Raji (cell line): ENCODE data around the gene SLC27A3.

Experiments
- POLR2A ChIP-seq: IDR thresholded peaks from 2 replicates; pipeline ENCODE4 v1.6.1; 2011; ENCODE audit warnings: low read depth, low read length, control low read depth; ENCODE audit not compliant: insufficient read depth

The SLC27A3 gene

DNA sequence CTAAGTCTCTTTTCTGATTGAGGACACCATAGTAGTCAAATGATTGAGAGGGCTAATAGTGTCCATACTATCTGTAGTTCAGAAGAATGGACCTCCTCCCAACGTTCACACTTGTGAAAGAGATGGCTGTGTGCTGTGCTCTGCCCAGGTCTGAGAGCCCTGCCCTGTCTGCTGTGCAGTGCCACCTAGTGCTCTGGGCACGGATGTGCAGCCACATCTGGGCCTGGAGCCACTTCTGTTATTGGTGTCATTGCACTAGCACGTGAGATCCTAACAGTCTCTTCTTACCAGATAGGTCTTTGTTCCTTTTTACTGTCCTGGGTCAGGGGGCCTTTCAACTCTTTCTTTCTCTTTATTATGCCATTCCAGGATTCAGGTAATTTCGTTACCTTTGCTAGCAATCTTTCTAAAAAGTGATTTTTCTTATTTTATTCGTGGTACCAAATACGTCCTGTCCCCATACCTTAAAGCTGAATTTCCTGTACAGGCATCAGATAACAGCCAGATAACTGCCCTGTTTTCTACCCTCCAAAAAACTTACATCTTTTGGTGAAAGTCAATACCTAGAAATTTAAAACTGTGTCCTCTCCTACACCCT is 25.7 kb upstream of the SLC27A3 start:
- TF ChIP-seq POLR2A = no peak

DNA sequence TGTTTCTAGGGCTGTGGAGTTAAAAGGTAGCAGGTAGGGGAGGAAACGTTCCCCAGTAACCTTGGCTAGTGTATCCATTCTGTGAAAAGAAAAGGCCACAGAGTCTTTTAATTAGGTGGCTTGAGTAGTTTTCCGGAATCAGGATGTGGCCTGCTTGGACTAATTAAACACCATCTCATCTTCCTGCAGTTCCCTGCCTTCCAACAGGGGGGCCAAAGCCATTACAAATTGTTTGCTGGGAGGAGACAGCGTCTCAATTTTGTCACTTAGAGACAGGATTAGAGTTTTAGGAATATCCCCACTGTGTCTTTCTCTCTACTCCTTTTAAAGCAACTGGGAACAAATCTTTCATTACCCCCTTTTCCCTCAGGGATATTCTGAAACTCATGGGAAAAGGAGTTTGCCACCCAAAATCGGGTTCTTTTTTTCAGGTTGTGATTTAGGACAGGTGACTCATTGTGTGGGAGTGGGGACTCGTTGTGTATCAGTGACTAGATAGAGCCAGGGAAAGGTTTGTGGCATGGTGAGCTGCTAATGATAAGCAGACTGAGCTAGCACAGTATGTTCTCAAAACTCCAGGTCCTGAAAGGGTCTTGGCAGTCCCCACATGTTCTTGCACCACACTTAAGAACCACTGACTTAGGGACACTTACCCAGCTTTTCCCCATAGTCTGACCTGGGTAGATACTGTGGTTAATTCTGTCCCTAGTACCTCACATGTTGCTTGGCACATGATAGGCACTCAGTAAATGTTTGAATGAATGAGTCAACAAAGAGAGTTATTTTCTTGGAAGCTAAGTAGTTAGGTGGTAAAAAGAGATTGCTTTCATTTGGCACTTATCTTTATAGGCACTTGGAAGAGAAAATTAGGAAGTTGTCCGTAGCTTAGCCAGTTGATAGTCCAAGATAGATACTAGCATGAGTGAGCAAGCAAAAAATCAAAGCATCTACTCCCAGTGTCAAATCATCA is 24.9 kb upstream of the SLC27A3 start:
- TF ChIP-seq POLR2A = no peak

DNA sequence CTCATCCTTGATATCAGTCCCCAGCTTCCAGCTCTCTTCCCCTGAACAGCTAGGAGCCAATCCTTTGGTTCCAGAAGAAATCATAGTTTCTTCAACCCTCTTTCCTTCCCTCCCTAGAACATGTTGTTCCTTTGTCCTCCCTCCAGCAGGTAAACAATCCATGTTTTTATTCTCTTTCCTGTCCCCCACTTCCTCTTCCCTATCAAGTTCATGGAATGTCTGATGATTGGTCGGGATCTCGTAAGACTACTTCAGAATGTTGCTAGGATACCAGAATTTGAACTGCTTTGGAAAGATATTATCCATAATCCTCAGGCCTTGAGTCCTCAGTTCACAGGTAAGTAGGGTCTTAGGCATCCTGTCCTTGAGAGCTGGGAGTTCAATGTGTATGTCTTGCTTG is 23.1 kb upstream of the SLC27A3 start:
- TF ChIP-seq POLR2A = no peak

DNA sequence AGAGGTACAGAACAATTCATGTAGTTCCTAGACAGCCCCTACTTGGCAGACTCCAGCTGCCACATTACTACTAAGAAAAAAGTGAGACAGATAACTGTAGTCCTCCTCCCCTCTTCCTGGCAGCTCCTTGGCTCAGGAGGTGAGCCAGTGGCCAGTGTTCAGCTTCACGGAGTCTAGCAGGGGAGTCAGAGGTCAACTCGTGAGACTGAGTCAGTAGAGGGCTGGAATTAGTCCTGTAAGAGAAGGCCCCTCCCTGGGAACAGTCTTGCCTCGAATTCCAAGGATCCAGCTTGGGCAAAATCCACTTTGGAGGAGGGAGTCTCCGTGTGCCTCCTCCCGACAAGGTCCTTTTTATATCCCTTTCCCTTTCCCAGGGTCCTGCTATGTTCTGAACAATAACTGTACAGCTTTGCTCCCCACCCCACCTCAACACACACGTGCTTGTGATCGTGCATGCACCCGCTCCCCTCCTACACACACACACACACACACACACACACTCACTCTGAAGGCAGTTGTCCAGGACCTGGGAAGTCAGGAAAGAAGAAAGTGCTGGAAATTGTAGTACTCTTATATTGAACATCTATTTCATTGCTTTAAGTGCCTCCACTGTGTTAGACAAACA is 22.5 kb upstream of the SLC27A3 start:
- TF ChIP-seq POLR2A = no peak

DNA sequence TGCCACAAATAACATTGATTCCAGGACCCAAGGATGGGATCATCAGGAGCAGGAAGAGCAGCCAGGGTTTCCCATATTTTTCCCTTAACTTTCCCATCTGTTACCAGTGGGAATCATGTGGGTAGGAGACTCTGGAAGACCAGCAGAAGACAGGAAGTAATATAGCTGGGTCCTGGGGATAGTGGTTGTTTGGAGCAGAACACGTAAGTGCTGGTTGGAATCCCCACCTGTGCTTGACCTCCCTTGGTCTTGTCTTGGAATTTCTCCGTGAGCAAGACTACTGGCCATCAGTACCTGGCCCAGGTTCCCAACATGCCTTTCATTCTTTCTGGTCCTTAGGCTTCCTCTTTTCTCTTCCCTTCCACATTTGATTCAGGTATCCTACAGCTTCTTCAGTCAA is 20.9 kb upstream of the SLC27A3 start:
- TF ChIP-seq POLR2A = no peak

DNA sequence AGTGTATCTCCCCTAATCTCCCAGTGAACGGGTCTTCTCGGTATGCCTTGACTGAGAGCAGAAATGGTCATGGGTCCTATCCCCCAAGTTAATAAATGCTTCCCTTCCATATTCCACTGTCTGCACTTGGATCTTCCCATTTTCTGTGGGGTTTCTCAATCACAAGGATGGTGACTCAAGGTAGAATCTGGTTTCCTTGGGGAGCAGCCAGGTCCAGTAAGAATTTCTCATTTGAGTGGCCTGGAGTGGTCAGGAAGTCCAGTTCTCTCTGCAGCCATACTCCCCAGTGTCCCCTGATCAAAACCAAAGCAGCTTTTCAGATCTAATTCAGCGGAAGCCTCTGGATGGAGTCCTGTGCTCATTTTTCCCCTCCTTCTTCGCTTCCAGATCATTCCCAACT is 14.8 kb upstream of the SLC27A3 start:
- TF ChIP-seq POLR2A = no peak

DNA sequence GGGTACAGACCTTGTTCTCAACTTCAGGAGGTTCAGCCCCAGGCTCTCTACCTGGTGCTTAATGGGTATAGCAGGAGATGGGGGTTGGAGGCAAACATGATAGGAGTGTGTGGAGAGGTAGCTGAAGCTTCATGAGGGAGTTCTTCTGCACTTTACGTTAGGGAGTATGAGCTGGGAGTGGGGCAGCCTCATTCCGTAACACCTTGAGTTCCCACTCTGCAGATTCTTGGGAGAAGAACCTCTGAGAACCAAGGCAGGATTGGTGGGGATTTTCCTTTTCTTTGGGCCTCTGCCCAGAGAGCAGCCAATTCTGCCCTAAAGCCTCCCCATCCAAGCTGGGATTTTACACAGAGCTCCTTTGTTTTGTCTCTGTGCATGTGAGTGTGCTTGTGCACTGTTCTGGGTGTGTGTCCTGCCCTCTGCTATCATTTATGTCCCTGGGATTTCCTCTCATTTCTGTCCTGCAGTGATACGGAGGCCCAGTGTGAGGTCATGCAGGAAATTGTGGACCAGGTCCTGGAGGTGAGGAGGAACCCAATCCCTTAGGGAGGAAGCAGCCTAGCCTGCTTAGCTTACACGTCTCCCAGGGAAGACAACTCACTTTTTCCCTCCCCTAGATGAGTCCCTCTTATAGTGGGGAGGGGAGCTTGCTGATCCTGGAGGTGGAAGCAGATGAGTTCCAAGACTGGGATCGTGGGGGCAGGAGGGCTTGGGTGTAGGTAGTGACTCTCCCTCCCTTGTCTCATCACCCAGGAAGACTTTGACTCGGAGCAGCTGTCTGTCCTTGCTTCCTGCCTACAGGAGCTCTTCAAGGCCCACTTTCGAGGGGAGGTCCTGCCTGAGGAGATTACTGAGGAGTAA is 11.6 kb upstream of the SLC27A3 start:
- no peak for TF ChIP-seq POLR2A

DNA sequence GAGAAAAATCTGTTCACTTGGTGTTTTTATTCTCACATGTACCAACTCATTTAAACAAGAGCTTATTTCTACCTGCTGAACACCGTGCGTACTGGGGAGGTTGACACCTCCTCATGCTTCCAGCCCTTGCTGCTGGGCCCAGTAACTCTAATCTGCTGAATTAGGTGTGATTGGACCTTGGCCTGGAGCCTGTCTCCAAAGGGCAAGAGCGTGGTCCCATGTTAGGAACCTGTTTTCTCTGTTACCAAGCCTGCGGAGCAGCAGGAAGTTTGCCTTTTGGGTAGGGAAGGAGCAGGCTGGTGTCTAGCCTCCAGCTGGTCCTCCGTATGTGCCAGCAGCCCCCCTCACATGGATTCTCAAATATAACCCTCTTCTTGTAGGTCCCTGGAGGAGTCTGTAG is 10.9 kb upstream of the SLC27A3 start:
- no peak for TF ChIP-seq POLR2A

DNA sequence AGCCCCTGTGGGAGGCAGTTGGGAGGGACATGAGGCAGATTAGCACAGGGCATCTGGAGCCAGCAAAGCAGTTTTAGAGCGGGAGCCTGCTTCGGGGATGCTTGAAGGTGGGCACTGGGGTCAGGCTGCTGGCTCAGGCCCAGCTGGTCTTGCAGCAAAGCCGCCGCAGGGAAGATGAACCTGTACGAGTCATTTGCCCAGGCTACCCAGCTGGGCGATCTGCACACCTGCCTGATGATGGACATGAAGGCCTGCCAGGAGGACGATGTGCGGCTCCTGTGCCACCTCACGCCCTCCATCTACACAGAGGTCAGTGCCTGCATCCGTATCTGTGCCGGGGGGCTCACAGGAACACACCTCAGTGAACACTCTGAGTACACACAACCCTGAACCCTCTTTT is 7.7 kb upstream of the SLC27A3 start:
- TF ChIP-seq POLR2A = no peak

DNA sequence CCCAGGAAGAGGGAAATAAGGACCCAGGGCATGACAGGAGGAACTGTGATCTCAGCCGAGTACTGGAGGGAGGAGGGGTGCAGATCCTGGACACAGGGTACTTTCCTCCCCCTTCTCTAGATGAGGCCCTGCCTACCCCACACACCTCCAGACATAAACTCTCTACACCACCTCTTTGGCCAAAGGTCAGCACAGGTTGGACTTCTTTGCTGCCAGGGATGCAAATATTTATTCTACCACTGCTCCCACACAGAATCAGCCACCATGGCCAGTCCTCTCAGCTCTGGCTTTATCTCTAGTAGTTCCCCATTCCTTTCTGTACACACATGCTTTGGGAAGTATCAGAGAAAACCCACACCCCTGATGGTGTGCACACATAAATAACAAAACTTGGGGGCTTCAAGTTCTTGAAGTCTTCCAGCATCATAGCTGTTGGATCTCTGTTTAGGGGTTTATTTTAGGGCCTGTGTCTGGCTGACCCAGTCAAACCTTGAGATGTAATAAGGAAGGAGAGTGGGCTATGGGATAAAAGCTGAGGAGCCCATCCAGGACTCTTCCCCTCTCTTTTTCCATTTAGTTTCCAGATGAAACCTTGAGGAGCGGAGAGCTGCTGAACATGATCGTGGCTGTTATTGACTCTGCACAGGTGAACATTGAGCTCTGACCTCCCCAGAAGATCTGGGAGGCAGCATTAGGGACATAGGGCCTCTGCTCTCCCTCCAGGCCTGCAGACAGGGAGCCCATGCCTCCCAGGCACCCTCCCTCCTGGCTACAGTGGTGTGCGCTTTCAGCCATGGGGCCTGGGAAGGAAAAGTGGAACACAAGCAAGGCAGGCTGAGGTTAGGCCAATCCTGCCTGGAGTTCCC is 6.7 kb upstream of the SLC27A3 start:
- TF ChIP-seq POLR2A = no peak

DNA sequence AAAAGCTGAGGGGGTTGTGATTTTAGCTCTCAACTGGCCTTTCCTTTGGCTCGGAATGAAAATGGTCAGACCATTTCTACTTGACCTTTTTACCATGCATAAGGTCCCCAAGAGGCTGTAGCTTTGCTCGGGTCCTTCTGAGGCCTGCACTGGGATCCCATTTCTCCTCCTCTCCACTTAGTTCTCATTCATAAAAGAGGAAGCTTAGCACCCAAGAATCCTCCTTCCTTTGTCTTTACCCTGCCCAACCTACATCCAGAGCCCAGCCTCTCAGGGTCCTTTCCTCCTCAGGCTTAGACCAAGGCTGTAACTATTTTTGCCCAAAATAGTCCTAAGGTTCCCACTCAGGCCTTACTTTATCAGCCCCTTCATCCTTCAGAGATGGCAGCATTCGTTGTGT is 6.0 kb upstream of the SLC27A3 start:
- no peak for TF ChIP-seq POLR2A

DNA sequence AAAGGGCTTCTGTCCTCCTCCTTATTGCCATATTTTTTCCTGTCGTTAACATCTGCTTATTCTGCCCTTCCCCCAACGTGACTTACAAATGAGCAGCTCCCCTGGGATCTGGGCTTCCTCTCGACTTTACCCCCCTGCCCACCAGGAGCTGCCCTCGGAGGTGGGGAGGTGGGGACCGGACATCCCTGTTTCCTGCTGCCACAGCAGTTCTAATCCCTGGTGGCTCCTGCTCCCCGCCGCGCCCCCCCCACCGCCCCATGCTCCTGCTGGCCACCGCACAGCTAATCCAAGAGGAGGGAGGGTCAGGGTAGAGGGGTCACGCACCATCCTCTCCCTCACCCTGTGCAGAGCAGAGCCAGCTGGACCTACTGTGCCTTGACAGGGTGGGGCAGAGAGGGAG is 4.4 kb upstream of the SLC27A3 start:
- no peak for TF ChIP-seq POLR2A

DNA sequence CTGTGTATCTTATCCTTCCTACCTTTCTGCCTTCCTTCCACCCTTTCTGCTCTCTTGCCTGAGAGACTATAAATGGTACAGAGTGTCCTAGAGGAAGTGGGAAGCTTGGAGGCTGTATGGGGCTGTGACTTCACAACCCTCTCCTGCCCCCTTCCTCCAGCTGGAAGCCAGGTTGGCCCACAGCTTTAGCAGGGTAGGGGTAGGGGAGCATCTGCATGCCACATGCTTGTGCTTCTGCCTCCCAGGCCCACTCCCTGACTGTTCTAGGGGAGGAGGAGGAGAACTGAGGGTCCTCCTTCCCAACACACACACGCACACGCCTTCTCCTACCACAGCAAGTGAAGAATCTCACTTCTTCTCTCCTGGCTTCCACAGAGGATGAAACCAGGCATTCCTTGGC is 3.9 kb upstream of the SLC27A3 start:
- TF ChIP-seq POLR2A = no peak
